ENCODE measurements around the gene KCNK18. TPM values are rescaled to one million over a fixed set of nuclear protein-coding genes. Genes with fewer than 3 reads are reported as not detected.
"Not testable (repeated sequence)": the region's sequence is repeated elsewhere in the genome, so short reads cannot be mapped to it uniquely, and the experiment has no call there.

Gene KCNK18
- total RNA-seq, 1 donor = not detected

DNA sequence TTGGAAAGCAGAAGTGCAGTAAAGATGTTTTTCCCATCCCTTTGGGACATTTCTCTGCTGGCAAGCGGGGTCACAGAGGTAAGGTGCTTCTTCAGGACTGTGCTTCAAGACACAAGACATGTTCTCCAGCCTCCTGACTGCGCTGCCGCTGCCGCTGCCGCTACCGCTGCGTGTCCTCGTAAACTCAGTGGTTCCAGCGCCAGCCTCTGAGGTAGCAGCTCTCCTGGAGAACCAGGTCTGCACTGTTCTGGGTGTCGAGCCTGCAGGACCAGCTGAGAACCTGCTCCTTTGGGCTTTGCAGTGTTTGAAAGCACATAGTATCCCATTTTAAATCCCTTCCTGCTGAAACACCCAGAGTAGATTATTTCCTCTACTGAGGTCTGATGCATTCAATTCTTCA is 13.0 kb upstream of the KCNK18 start:
- H2AFZ ChIP-seq (ENCODE audit: low read length) = no peak overlapping the region
- no peak for TF ChIP-seq CTCF (IDR thresholded peaks at IDR 0.05; ENCODE audit: extremely low read depth, low read depth, low read length)

GRCh38 chr10:117184821-117185220 is 12.5 kb upstream of the KCNK18 start:
- Histone ChIP-seq H3K27me3 (ENCODE audit: insufficient read depth, low read length) (peaks cover 2% of the 10 kb centered on the region), H3K36me3 (ENCODE audit: insufficient read depth, low read length) (no peaks in the 10 kb centered on the region), H3K4me3 (ENCODE audit: insufficient read depth, low read length) (no peak overlapping the region), H3K27ac (ENCODE audit: low read depth, low read length) (no peak overlapping the region), H2AFZ (ENCODE audit: low read length) (no peak overlapping the region), H3K79me2 (ENCODE audit: insufficient read depth, low read length) (no peaks in the 10 kb centered on the region), H3K9me3 (ENCODE audit: low read depth, low read length) (no peaks in the 10 kb centered on the region), H3K4me1 (ENCODE audit: insufficient read depth, low read length) (no peaks in the 10 kb centered on the region), H3K4me2 (ENCODE audit: insufficient read depth, low read length) (no peak overlapping the region), H4K20me1 (ENCODE audit: insufficient read depth, low read length) (no peaks in the 10 kb centered on the region)
- no peak for TF ChIP-seq CTCF (IDR thresholded peaks at IDR 0.05; ENCODE audit: extremely low read depth, low read depth, low read length)
- no peak for DNase-seq (ENCODE audit: insufficient read length, low spot score, missing footprints)

More for the DNA sequence above, 13.0 kb upstream of the KCNK18 start:
- H3K27me3 ChIP-seq (ENCODE audit: insufficient read depth, low read length) = peaks cover 2% of the 10 kb centered on the region
- H3K79me2 ChIP-seq (ENCODE audit: insufficient read depth, low read length) = no peaks in the 10 kb centered on the region
- no peaks in the 10 kb centered on the region for H3K36me3 ChIP-seq (ENCODE audit: insufficient read depth, low read length)
- H3K9me3 ChIP-seq (ENCODE audit: low read depth, low read length) = no peaks in the 10 kb centered on the region
- no peak for DNase-seq (ENCODE audit: insufficient read length, low spot score, missing footprints)
- H3K4me1 ChIP-seq (ENCODE audit: insufficient read depth, low read length) = no peaks in the 10 kb centered on the region
- no peak overlapping the region for H3K4me3 ChIP-seq (ENCODE audit: insufficient read depth, low read length)
- H4K20me1 ChIP-seq (ENCODE audit: insufficient read depth, low read length) = no peaks in the 10 kb centered on the region
- no peak overlapping the region for H3K27ac ChIP-seq (ENCODE audit: low read depth, low read length)
- no peak overlapping the region for H3K4me2 ChIP-seq (ENCODE audit: insufficient read depth, low read length)

DNA sequence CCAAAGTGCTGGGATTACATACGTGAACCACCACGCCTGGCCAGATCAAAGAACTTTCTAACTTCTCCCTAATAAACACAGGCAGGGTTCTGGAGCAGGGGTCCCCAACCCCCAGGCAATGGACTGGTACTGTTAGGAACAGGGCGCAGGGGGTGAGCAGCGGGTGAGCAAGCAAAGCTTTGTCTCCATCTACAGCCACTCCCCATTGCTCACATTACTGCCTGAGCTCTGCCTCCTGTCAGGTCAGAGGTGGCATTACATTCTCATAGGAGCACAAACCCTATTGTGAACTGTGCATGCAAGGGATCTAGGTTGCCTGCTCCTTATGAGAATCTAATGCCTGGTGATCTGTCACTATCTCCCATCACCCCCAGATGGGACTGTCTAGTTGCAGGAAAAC is 11.5 kb upstream of the KCNK18 start:
- H3K79me2 ChIP-seq (ENCODE audit: insufficient read depth, low read length); H4K20me1 ChIP-seq (ENCODE audit: insufficient read depth, low read length); H2AFZ ChIP-seq (ENCODE audit: low read length); H3K36me3 ChIP-seq (ENCODE audit: insufficient read depth, low read length); DNase-seq (ENCODE audit: insufficient read length, low spot score, missing footprints); H3K4me1 ChIP-seq (ENCODE audit: insufficient read depth, low read length); H3K27me3 ChIP-seq (ENCODE audit: insufficient read depth, low read length); H3K9me3 ChIP-seq (ENCODE audit: low read depth, low read length); H3K4me3 ChIP-seq (ENCODE audit: insufficient read depth, low read length); H3K4me2 ChIP-seq (ENCODE audit: insufficient read depth, low read length); H3K27ac ChIP-seq (ENCODE audit: low read depth, low read length): not testable (repeated sequence)

- no peak for DNase-seq (ENCODE audit: insufficient read length, low spot score, missing footprints)
- TF ChIP-seq CTCF (IDR thresholded peaks at IDR 0.05; ENCODE audit: extremely low read depth, low read depth, low read length) = no peak
- H3K4me3 ChIP-seq (ENCODE audit: insufficient read depth, low read length) = no peak overlapping the region
- H3K36me3 ChIP-seq (ENCODE audit: insufficient read depth, low read length) = no peaks in the 10 kb centered on the region
- peaks cover 2% of the 10 kb centered on the region for H3K27me3 ChIP-seq (ENCODE audit: insufficient read depth, low read length)
- no peak overlapping the region for H2AFZ ChIP-seq (ENCODE audit: low read length)
- no peaks in the 10 kb centered on the region for H3K79me2 ChIP-seq (ENCODE audit: insufficient read depth, low read length)
- no peaks in the 10 kb centered on the region for H3K9me3 ChIP-seq (ENCODE audit: low read depth, low read length)
- no peaks in the 10 kb centered on the region for H4K20me1 ChIP-seq (ENCODE audit: insufficient read depth, low read length)
- no peak overlapping the region for H3K4me2 ChIP-seq (ENCODE audit: insufficient read depth, low read length)
- no peak overlapping the region for H3K27ac ChIP-seq (ENCODE audit: low read depth, low read length)
- H3K4me1 ChIP-seq (ENCODE audit: insufficient read depth, low read length) = no peaks in the 10 kb centered on the region
These were observed 10.3 kb upstream of the KCNK18 start for GRCh38 chr10:117186832-117187615.

All from osteoblast (primary cell).